Neural progenitor cell (in vitro differentiated cells): ENCODE data around the gene PRRC2A.

ENCODE experiments used
- CTCF ChIP-seq: fragments of 200-600 bp; sonication (generic); IDR thresholded peaks from 2 replicates; pipeline ENCODE4 v1.5.1; 2017; ENCODE audit warnings: antibody characterized with exemption, mild to moderate bottlenecking
- EZH2 ChIP-seq: fragments of 200-600 bp; sonication (generic); IDR thresholded peaks from 2 replicates; pipeline ENCODE4 v1.6.1; 2017; ENCODE audit warnings: antibody characterized with exemption, mild to moderate bottlenecking, moderate library complexity
- EZH2phosphoT487 ChIP-seq: fragments of 200-600 bp; sonication (generic); IDR thresholded peaks from 2 replicates; pipeline ENCODE4 v1.6.1; 2017; ENCODE audit warnings: antibody characterized with exemption

GRCh38 chr6:31609519-31610406 lies 10.8 kb upstream of the PRRC2A start:
- TF ChIP-seq CTCF: no peak
- no peak for TF ChIP-seq EZH2
- no peak for TF ChIP-seq EZH2phosphoT487
